GM19023 (cell line): ENCODE results near the gene PCYOX1L.

ENCODE experiments used
- ATAC-seq: cut with Tn5 transposase; IDR thresholded peaks from one replicate; pipeline ENCODE4 v1.9.1; 2021; ENCODE audit warnings: mild to moderate bottlenecking, moderate library complexity; ENCODE audit not compliant: unreplicated experiment

The PCYOX1L gene

GRCh38 chr5:149406203-149406978 lies 48.5 kb downstream of the PCYOX1L start:
- ATAC-seq = no peak

DNA sequence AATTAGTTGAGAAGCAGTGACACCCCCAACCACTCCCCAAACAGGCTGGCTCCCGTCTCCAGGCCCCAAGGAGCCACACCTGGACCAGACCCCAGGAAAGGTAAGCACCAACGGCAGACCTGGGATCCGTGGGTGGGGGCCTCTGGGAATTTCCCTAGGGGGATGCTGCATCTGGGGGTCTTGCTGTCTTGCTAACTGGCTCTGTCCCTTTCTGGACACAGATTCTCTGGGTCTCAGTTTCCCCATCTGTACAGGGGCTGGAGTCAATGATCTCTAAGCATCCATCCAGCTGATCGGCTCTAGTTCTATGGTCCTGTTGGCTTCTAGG lies 49.1 kb downstream of the PCYOX1L start:
- no peak for ATAC-seq

DNA sequence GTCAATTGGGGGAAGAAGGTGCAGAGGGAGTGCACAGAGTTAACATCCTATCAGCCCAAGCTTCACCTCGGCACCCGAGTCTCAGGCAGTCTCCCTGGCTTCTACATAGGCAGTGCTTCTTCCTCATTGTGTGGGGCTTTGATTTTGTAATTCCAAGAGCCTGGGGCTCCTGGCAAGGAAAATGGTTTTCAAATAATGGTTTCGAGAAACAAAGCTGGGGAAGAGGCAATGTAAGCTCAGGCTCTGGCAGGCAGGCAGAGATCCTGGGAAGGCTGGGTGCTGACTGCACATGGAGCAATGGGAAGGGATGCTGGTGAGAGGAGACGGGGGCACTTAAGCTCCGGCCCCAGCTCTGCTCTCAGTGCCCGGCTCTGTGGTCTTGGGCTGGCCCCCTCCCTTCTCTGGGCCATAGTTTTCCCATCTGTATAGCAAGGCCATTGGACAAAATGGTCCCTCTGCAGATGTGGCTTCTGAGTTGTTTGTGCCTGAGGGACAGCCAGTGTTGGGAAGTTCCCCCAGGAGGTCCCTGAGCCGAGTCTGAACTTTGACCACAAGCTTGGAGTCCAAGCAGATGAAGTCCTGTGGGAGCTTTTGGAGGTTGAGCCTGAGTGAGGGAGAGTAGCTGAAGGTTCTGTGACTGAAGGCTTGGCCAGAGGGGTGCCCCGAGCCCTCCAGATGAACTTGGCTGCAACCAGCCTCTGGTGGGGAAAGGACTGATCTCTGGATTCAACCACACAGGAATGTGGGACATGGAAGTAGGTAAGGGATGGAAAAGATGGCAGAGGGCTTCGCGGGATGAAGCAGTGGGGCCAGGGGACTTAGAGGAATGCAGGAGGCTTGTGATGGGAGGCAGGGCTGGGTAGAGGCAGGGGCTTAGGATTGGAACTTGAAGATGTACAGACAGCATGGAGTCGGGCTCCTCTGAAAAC lies 49.7 kb downstream of the PCYOX1L start:
- ATAC-seq = no peak

DNA sequence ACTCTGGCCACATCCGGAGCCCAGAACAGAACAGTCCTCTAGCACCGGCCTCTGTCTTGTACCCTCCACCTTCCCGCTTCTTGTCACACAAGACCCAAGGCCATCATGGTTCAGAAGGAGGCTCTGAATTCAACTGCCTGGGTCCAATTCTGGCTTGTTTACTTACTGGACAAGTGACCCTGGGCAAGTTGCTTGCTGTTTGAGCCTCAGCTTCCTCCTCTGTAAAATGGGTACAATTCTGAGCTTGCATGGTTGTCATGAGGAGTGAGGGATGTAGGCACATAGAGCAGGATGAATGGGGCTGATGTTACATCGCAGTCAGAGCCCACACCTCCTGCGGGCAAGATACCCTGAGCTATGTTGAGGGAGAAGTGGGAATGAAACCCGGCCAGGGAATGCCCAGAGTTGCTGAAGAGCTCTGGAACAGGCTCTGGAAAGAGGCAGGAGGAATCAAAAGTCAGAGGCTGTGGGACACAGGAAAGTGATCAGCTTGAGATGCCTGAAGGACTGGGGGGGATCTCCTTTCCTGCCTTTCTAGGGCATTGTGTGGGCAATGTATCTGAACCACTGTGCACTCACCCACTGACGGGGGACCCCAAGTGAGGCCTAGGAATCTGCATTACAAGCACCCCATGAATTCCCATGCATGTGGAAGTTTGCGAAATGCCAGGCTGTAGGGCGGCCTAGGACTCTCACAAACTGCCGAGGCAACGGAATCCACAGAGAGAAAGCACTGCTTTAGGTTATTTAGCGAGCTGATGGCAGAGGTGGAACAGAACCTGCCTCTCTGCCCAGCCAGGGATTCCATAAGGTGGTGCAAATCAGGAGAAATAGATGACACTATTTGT lies 50.6 kb downstream of the PCYOX1L start:
- no peak for ATAC-seq

DNA sequence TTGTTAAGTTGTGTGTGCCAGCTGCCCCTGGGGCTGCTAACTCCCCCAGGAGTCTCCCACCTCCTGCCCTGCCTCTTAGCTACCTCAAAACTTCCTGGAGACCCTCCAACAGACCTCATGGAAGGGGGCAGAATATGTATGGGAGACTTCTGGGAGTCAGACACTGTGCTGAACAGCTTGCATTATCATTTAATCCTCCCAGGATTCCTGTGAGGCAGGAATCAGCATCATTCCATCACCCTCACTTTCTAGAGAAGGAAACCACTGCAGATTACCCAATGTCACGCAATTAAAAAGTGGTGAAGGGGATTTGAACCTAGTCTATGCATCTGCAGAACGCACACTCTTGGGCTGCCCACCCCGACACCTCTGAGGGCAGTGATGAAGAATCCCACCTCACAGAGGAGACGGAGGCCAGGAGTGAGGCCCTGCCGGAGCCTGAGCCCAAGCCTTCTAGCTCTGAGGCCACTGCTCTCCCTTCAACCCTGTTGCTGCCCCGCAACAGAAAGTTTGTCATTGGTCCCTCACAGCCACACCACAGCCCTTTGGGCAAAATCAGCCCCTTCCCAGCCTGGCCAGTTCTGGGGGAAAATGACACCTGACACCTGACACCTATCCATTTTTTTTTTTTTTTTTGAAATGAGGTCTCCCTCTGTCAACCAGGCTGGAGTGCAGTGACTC lies 51.6 kb downstream of the PCYOX1L start:
- ATAC-seq = no peak

DNA sequence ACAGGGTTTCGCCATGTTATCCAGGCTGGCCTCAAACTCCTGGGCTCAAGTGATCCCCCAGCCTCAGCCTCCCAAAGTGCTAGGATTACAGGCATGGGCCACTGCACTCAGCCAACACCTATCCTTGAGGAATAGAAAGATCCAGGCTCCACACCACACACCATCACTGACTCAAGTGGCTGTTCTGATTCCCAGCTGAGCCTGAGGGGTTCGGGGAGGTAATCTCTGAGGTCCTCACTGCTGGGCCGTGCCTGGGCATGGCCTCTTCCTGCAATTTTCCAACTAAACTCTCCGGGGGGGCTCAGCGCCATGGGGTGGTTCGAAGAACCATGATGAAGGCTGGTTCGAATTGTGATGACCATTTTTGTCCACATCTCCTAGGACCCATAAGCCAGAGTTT lies 52.2 kb downstream of the PCYOX1L start:
- no peak for ATAC-seq

- no peak for ATAC-seq
These were observed 53.0 kb downstream of the PCYOX1L start for GRCh38 chr5:149410721-149411432.

DNA sequence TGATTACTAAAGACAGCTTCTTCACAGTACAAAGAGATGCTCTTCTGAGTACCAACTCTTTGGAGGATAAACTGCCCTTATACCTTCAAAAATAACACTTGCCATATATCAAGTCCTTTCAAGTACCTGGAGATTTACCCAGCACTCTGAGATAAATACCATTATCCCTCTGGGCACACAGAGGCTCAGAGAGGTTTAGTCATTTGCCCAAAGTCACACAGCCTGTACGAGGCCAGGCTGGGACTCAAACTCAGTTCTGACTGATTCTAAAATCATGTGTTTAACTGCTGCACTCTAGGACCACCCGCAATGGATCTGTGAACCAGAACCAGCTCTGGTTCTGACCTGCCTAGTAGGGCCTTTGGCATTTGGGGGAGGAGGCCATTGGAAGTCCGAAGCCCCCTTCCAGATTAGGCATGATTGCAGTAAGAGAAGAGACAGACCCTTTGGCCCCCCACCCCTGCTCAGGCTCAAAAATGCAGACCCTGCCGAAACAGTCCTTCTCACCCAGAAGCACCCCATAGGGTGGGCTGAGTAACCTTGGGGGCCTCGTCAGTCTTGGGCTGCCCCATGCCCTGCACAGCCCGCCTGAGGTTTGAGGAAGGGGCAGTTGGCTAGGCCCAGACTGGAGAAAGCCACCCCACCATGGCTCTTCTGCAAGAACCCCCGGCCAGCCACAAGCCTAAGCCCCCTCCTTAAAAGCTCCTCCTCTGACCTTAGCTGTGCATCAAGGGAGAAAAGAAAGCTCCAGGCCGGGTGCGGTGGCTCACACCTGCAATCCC lies 54.1 kb downstream of the PCYOX1L start:
- no peak for ATAC-seq

- no peak for ATAC-seq
These were observed 55.1 kb downstream of the PCYOX1L start for GRCh38 chr5:149412783-149413476.

GRCh38 chr5:149413477-149414210 lies 55.8 kb downstream of the PCYOX1L start:
- ATAC-seq = no peak

DNA sequence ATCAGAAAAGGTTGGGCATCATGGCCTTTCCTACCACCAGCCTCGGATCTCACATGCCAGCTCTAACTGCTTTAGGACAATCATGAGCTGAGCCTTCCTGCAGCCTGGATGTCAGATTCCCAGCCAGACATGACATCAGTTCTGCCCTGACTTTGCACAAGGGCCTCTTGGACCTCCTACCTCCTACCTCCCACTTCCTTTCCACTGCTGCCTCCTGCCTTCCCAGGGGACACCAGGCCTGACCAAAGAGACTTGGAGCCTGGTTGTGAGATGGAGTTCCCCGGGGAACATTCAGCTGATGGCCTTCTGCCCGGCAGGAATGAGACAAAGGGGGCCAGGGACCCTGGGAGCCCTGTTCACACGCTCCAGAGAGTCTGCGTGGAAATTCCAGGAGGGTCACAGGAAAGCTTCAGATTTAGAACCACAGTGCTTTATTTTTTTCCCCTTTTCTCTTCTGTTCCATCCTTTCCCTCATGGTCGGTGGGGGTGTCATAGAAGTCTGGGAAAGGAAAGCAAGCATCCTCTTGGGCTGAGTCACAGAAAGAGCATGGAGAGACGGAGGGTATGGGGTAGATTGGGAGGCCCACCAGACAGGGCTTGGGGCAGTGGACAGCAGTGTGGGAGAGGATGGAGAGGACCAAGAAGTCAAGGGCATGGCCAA lies 56.7 kb downstream of the PCYOX1L start:
- ATAC-seq = no peak

DNA sequence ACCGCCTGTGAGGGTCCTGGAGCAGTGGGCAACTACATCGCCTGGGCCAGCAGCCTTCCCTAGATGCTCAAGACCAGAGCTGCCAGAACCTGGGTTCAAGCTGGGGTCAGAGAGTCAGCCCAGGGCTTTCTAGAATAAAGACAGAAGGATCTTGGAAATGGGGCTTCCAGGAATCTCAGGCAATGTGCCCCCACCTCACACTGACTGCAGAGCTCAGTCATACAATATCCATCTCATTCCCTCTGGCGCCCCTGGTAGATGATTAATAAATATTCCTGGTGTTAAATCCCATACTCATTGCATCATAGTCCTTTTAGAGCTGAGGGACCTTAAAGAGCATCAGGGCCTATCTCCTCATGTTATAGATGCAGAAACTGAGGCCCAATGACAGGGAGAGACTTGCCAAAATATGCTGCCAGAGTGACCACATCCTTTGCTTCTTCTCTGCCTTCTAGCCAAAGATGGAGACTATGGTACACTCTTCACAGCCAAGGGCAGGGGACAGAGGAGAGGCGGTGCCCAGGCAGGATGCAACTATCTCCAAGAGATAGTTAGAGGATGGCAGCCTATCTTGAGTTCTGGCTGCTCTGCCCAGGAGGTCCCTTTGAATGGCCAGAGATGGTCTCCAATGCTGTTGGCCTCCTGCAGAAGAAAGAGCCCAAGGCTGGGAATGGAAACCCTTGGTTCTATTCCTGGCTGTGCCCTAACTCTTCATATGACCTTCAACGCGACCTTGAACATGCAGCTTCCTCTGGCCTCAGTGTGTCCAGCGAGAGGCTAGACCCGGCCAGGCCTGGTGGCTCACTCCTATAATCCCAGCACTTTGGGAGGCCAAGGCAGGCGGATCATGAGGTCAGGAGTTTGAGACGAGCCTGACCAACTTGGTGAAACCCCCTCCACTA lies 57.5 kb downstream of the PCYOX1L start:
- ATAC-seq = no peak

- no peak for ATAC-seq
These were observed 59.3 kb downstream of the PCYOX1L start for GRCh38 chr5:149416987-149417710.

GRCh38 chr5:149417711-149418368 lies 60.0 kb downstream of the PCYOX1L start:
- ATAC-seq = no peak

DNA sequence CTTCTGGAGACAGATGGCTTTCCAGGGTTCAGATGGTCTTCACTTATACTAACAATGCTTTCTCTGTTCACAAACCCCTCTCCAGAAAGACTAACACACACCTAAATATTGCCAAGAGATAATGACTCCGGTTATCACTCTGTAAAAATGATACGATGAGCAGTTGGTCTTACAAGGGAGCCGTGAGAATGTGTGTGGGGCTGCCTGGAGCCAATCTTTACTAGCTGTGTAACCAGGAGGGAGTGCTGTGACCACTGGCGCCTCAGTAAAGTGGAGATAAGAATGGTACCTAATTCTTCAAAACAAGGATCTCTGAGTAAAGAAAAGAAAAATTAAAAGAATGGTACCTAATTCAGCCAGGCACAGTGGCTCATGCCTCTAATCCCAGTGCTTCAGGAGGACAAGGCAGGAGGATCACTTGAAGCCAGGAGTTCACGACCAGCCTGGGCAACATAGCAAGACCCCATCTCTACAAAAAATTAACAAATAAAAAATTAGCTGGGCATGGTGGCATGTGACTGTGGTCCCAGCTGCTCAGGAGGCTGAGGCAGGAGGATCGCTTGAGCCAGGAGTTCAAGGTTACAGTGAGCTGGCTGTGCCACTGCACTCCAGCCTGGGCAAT lies 61.2 kb downstream of the PCYOX1L start:
- no peak for ATAC-seq
